KOPT-K1 (cell line): ENCODE data around the gene SNHG17.
A peak's percentile ranks its signal among the peaks of the same experiment; 100 is the strongest.
"Not testable (repeated sequence)": the region's sequence is repeated elsewhere in the genome, so short reads cannot be mapped to it uniquely, and the experiment has no call there.

Experiments
- H3K27ac ChIP-seq: fragments of 200-600 bp; sonication (generic); 2 replicates; pipeline ENCODE4 v1.5.1; 2016; ENCODE audit warnings: antibody characterized with exemption, mild to moderate bottlenecking, low read depth, low read length; ENCODE audit not compliant: poor library complexity, severe bottlenecking
- H3K36me3 ChIP-seq: fragments of 200-600 bp; sonication (generic); 2 replicates; pipeline ENCODE4 v1.5.1; 2017; ENCODE audit warnings: antibody characterized with exemption, mild to moderate bottlenecking, low read length, moderate library complexity; ENCODE audit not compliant: insufficient read depth
- H3K9me3 ChIP-seq: fragments of 200-600 bp; sonication (generic); 2 replicates; pipeline ENCODE4 v1.5.1; 2017; ENCODE audit warnings: antibody characterized with exemption, low read length, mild to moderate bottlenecking; ENCODE audit not compliant: insufficient read depth, poor library complexity, severe bottlenecking

Gene SNHG17

DNA sequence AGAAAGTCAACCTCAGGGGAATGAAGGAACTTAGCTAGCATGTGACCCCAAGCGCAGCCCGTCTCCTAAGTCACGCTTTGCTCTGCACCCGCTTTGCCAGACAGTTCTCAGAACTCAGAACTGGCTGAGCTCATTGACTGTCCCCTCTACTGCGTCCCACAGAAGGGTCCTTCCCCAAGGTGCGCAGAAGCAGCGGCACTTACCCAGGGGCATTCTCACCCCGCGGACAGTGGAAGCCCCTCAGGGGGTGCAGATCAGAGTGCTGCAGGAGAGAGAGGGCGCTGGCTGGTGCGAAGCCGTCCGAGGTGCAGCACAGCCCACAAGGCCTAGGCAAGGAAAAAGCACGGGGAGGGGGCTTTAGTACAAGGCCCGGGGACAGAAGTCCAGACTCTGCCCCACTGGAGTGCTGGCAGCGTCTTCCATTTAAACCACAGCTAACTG lies 807 bp downstream of the SNHG17 start:
- Histone ChIP-seq H3K36me3 (peaks cover 53% of the 10 kb centered on the region), H3K27ac (peak overlapping the region; percentile 87), H3K9me3 (no peaks in the 10 kb centered on the region)

- Histone ChIP-seq H3K9me3 (no peaks in the 10 kb centered on the region), H3K36me3 (peaks cover 62% of the 10 kb centered on the region), H3K27ac (peak overlapping the region; percentile 87)
These were observed 1.7 kb downstream of the SNHG17 start for GRCh38 chr20:38433304-38433972.

GRCh38 chr20:38432870-38433269 lies 2.3 kb downstream of the SNHG17 start:
- not testable (repeated sequence) for H3K27ac ChIP-seq, H3K9me3 ChIP-seq
- peaks cover 68% of the 10 kb centered on the region for H3K36me3 ChIP-seq

GRCh38 chr20:38432292-38432691 lies 2.8 kb downstream of the SNHG17 start:
- Histone ChIP-seq H3K36me3 (peaks cover 74% of the 10 kb centered on the region), H3K9me3 (no peaks in the 10 kb centered on the region), H3K27ac (no peak overlapping the region)

DNA sequence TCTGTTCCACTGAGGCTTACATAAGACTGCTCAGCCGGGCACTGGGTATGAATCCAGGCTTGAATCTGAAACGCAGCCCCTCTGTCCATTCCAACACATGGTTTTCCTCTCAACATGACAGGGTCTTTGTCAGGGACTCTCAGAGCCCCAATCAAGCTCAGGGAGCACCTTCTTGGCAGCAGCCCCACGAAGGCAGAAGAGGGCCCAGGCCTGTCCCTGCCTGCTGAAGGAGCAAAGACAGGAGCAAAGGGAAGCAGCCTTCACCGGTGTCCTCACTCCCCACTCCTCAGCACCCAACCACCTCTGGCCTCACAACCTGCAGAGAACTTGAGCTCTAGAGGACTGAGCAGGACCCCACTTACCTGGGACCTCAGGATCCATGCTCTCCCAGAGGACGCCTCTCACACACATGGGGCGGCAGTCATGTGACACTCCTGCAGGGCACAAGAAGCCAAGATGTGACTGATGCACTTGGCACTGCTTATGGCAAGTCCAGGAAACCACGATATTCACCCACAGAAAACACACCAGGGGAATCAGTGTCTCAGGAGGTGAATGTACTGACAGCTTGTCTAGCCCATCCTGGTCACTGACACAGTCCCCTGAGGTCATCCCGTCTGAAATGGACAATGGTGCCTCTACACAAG lies 4.3 kb downstream of the SNHG17 start:
- no peaks in the 10 kb centered on the region for H3K9me3 ChIP-seq
- H3K27ac ChIP-seq = no peak overlapping the region
- H3K36me3 ChIP-seq = peaks cover 88% of the 10 kb centered on the region

GRCh38 chr20:38429301-38429700 lies 5.8 kb downstream of the SNHG17 start:
- Histone ChIP-seq H3K36me3 (peaks cover 100% of the 10 kb centered on the region), H3K27ac (no peak overlapping the region), H3K9me3 (no peaks in the 10 kb centered on the region)

GRCh38 chr20:38428800-38429199 lies 6.3 kb downstream of the SNHG17 start:
- no peak overlapping the region for H3K27ac ChIP-seq
- H3K36me3 ChIP-seq = peaks cover 100% of the 10 kb centered on the region
- no peaks in the 10 kb centered on the region for H3K9me3 ChIP-seq

DNA sequence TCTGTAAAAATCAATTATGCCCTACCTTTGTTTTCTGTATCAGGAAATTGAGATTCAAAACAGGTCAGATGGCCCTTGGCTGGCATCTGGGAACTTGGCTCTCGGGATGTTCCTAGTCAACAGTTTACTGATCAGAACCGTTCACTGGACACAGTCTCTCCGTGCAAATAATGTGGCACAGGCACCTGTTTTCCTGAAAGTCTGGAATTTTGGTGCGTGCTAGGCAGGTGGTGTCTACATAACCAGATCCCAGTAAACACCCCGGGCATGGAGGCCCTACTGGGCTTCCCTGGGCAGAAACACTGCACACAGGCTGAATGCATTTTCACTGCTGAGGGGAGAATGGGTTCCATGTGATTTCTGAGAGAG lies 7.5 kb downstream of the SNHG17 start:
- Histone ChIP-seq H3K36me3 (peaks cover 100% of the 10 kb centered on the region), H3K27ac (no peak overlapping the region), H3K9me3 (no peaks in the 10 kb centered on the region)

DNA sequence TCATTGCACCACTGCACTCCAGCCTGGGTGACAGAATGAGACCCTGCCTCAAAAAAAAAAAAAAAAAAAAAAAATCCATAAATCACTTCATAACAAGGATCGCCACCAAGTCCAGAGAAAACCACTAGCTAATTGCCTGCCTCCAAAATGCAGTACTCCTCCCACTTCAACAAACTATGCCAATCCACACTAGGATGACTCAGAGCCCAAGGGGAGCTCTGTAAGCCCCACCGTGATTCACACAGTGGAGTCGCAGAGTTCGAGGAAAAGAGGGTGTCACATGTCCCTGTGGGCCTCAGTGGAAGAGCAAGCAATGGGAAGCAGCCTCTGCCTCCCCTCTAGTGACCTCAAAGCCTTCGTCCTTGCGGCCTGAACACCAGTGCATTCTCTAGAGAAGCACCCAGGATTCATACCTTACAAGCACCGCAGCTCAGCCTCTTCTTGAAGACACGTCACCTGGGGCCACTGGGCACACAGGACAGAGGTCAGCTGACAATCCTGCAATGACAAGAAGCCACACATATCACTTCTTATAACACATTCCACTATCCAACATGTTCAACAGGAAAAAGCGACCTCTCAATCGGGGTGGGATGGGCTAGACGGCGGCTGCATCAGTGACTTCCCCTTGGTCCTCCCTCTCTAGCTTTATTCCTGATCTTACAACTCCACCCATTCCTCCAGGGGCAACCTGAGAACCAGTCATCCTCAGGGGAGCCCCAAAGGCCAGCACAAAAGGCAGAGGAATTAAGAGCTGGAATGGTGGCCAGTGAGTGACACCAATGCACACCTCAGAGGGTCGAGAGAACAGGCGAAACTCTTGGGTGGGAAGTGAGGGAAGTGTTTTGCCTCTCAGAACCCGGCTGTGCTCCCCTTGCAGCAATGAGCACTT lies 8.9 kb downstream of the SNHG17 start:
- no peaks in the 10 kb centered on the region for H3K9me3 ChIP-seq
- peaks cover 100% of the 10 kb centered on the region for H3K36me3 ChIP-seq
- H3K27ac ChIP-seq = no peak overlapping the region

DNA sequence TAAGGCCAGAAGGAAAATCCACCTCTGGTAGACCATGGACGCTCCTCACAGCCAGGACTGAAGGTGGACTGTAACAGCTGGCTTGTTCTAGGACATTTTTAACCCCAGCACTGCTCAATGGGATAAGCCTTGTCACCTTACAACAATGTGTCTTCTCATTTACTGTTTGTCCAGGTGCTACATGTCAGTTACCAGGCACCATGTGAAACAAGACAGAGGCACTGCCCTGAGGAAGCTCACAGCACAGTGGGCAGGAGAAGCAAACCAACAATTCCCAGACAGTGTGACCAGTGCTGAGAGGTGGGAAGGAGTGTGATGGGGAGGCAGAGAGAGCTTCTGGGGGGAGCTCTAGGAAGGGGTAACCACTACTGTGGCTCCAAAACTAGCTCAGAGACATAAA lies 10.7 kb downstream of the SNHG17 start:
- H3K36me3 ChIP-seq = peaks cover 100% of the 10 kb centered on the region
- H3K27ac ChIP-seq = no peak overlapping the region
- H3K9me3 ChIP-seq = no peaks in the 10 kb centered on the region

- Histone ChIP-seq H3K36me3 (peaks cover 100% of the 10 kb centered on the region), H3K9me3 (no peaks in the 10 kb centered on the region), H3K27ac (no peak overlapping the region)
These were observed 11.6 kb downstream of the SNHG17 start for GRCh38 chr20:38423541-38423940.

- H3K9me3 ChIP-seq = no peaks in the 10 kb centered on the region
- peaks cover 100% of the 10 kb centered on the region for H3K36me3 ChIP-seq
- H3K27ac ChIP-seq = no peak overlapping the region
These were observed 13.2 kb downstream of the SNHG17 start for GRCh38 chr20:38421915-38422314.

DNA sequence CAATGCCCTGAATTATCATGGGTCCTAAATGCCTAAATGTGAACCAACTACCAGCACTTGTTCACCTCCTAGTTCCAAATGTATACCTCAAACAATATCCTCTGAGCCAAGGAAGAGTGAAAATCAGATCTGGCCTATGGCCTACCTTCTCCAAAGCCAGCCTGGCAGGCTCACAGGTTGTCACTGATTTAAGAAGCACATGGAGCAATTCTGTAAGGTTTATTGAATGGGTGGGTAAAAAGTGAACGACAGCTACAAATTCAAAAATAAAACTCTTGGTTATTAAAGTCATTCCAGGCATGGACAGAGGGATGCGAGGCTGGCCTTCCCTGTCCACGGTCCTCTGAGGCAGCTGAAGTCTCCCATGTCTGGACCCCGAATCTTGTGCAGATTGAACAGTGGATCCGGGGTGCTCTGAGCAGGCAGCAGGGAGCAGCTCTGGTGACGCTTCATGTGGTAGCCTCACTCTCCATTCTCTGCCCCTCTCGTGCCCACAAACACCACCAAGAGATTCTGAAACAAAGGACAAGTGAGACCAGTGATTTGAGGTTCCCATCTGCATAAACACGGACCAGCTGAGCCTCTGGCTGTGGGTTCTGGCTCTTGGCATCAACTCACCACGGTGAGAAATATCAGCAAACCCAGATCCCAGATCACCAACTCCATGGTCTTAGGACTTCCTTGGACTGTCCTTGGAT lies 14.6 kb downstream of the SNHG17 start:
- Histone ChIP-seq H3K36me3 (peaks cover 100% of the 10 kb centered on the region), H3K9me3 (no peaks in the 10 kb centered on the region), H3K27ac (no peak overlapping the region)

GRCh38 chr20:38418509-38419204 lies 16.5 kb downstream of the SNHG17 start:
- no peaks in the 10 kb centered on the region for H3K9me3 ChIP-seq
- no peak overlapping the region for H3K27ac ChIP-seq
- peaks cover 100% of the 10 kb centered on the region for H3K36me3 ChIP-seq
